ENCODE results near the gene COL4A3.

The COL4A3 gene

DNA sequence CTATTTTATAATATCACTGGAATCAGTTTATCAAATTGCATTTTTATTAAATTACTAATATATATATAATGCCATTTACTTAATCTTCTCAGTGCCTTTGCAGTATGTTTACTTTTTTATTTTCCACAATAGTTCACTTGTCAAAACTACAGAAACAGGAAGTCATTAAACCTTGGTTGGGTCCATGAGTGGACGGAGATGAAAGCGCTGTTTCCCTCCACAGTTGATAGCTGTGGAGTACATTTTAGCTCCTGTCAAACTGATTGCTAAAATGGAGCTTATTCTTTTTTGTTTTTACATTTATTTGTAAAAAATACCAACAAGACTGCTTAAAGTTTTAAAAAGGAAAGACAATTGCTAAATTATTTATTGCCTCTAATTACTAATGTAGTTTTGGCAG, 179.8 kb downstream of the COL4A3 start:
- DNase-seq (ENCODE audit: low spot score): no peak

GRCh38 chr2:227347117-227347516, 182.7 kb downstream of the COL4A3 start:
- no peak for DNase-seq (ENCODE audit: low spot score)

DNA sequence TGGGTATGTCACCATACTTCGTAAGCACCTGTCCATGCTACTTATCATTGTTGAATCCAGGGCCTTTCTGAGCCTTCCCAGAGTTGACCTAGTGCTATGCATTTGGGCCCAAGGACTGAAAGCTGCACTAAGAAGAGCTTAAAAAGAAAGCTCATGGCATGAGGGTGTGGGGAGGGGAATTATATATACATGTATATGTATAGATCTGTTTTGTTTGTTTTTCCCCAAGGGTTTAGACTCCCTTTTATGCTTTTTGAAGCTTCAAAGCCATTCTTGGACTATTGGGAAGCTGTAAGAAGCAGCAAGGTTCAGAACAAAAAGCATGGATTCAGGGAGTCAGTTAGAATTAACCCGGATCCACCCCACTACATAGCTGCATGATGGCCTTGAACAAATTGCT, 183.9 kb downstream of the COL4A3 start:
- no peak for DNase-seq (ENCODE audit: low spot score)

DNA sequence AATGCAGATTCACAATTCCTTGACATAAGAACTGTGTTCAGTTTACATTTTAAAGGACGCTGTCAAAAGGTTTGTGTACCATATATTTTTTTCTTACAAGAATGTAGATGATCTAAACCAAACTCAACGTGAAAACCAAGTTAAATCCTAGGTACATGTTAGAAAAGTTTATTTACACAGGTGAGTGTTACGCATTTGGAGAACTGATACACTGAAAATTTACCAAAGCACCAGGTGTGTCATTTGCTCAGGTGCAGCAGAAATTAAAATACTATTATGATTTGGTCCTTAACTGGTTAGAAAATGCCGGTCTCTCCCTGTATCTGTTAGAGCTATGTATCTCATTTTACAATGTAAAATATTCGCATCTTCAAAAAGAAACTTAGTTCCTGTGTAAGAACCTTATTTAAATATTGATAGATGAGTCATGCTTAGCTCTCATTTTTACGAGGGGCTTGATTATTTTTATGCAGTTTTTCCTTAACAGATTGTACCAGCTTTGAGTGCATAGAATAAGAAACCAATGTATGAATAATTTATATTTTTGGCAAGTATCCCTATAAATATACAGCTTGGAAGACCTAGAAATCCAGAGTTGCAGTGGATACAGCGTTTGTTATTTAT, 185.7 kb downstream of the COL4A3 start:
- no peak for DNase-seq (ENCODE audit: low spot score)

GRCh38 chr2:227351639-227352038, 187.2 kb downstream of the COL4A3 start:
- DNase-seq (ENCODE audit: low spot score): no peak

DNA sequence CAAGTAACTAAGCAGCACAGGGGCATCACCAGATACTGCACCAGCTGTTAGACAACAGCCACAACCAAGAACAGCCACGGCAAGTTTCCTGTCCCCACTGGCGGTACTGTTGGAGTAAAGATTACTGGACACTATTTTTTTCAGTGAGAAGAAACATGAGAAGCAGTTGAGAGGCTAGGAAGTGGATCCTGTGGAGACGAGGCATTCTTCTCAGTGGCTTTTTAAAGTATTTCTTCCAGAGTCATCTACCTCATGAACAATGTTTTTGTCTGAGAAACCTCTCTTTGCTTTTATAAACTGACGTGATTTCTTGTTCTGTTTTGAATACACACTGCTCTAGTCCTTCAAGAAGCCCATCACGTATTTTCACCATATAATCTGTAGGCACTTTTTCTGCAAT, 195.9 kb downstream of the COL4A3 start:
- DNase-seq (ENCODE audit: low spot score): no peak

- DNase-seq (ENCODE audit: low spot score): no peak
Observed at GRCh38 chr2:227363756-227364155, 199.3 kb downstream of the COL4A3 start.
